K562 (cell line): ENCODE measurements around the gene SNRNP70. TPM values are rescaled to one million over a fixed set of nuclear protein-coding genes. Genes with fewer than 3 reads are reported as not detected.

ENCODE experiments used
- ARID1B ChIP-seq: fragments of 450-650 bp; IDR thresholded peaks from 2 replicates; pipeline ENCODE4 v1.6.1; 2016; ENCODE audit warnings: antibody characterized with exemption, mild to moderate bottlenecking, inconsistent platforms
- ATF1 ChIP-seq, 2 experiments: fragments of 450-650 bp in 1 of 2; IDR thresholded peaks; 2 replicates each; pipeline ENCODE4 v1.6.1; 2016; ENCODE audit warnings: missing compliant biosample characterization in 1 of 2, missing genetic modification characterization in 1 of 2
- ATF7 ChIP-seq: fragments of 450-650 bp; IDR thresholded peaks from 2 replicates; pipeline ENCODE4 v1.7.1; 2014; ENCODE audit warnings: mild to moderate bottlenecking, moderate library complexity
- BHLHE40 ChIP-seq: IDR thresholded peaks from 2 replicates; pipeline ENCODE4 v1.6.1; 2011; ENCODE audit warnings: low read length, improper control_type of control experiment
- CHD2 ChIP-seq: IDR thresholded peaks from 2 replicates; pipeline ENCODE4 v1.6.1; 2011; ENCODE audit warnings: low read depth, low read length
- DACH1 ChIP-seq: fragments of 450-650 bp; IDR thresholded peaks from 2 replicates; pipeline ENCODE4 v1.6.1; 2018; ENCODE audit not compliant: partially characterized antibody
- ELF1 ChIP-seq: fragments of 200-800 bp; sonication (Bioruptor generic); IDR thresholded peaks from 2 replicates; pipeline ENCODE4 v1.6.1; 2016; ENCODE audit warnings: missing genetic modification characterization, missing compliant biosample characterization
- HNRNPL ChIP-seq: fragments of 200-400 bp; formaldehyde crosslinking; IDR thresholded peaks from 2 replicates; pipeline ENCODE4 v1.6.1; 2017; ENCODE audit warnings: low read depth, mild to moderate bottlenecking, low read length
- MTA2 ChIP-seq: fragments of 450-650 bp; IDR thresholded peaks from 2 replicates; pipeline ENCODE4 v1.6.1; 2016; ENCODE audit warnings: low read depth
- PBX2 ChIP-seq, 2 experiments: IDR thresholded peaks in 1 of 2; conservative IDR thresholded peaks in 1 of 2; 2 replicates each; pipeline ENCODE4 v1.6.1; 2016; ENCODE audit warnings: low read depth in 2 of 2, mild to moderate bottlenecking in 1 of 2, missing compliant biosample characterization in 1 of 2, missing genetic modification characterization in 1 of 2, moderate library complexity in 1 of 2
- SMARCE1 ChIP-seq: fragments of 450-650 bp; IDR thresholded peaks from 2 replicates; pipeline ENCODE4 v1.7.1; 2016; ENCODE audit warnings: mild to moderate bottlenecking
- TEAD4 ChIP-seq, 2 experiments: sonication (generic) in 1 of 2; formaldehyde crosslinking in 1 of 2; IDR thresholded peaks; 2 replicates each; pipeline versions ENCODE4 v1.6.1 to v1.8.0; 2012 to 2022; ENCODE audit warnings: borderline replicate concordance in 1 of 2, inconsistent platforms in 1 of 2, low read length in 1 of 2, mild to moderate bottlenecking in 1 of 2, missing genetic modification reagents in 1 of 2
- TGIF2 ChIP-seq: sonication (generic); formaldehyde crosslinking; IDR thresholded peaks from 2 replicates; pipeline ENCODE4 v1.8.1; 2022; ENCODE audit warnings: mild to moderate bottlenecking, missing genetic modification reagents, moderate library complexity
- ZBTB12 ChIP-seq: fragments of 250-450 bp; sonication (Bioruptor Pico); IDR thresholded peaks from 2 replicates; pipeline ENCODE4 v1.4.0; 2020
- polyA plus RNA-seq, 8 experiments: library from polyadenylated mRNA; depleted of rRNA in 4 of 8; stranded (reverse) in 5 of 8; unstranded in 3 of 8; fragments of >200 nt; fragmentation: Nextera tagmentation in 2 of 8; fragmentation: Illumina TruSeq in 1 of 8; extraction: Ambion mirVana in 2 of 8; extraction: Trizol in 1 of 8; gene quantifications; 2 replicates each; pipeline versions ENCODE4 v1.2.1 to v1.2.3, GENCODE V29; 2011 to 2014; ENCODE audit warnings: inconsistent platforms in 1 of 8, missing spikeins in 1 of 8
- total RNA-seq, 7 experiments: library from RNA; depleted of rRNA in 6 of 7; stranded (reverse); fragments of >200 nt in 6 of 7; fragmentation: Illumina TruSeq in 2 of 7; extraction: Trizol in 2 of 7; gene quantifications; 2 replicates each; pipeline versions ENCODE4 v1.2.1 to v1.2.3, GENCODE V29; 2011 to 2021; ENCODE audit warnings: low replicate concordance in 1 of 7
- TF ChIP-seq, protein P1 (sequence below): fragments of 450-650 bp; IDR thresholded peaks from 2 replicates; pipeline ENCODE4 v1.6.1; 2016; ENCODE audit warnings: antibody characterized with exemption
- TF ChIP-seq, protein P2 (sequence below): fragments of 450-650 bp; formaldehyde crosslinking; IDR thresholded peaks from 2 replicates; pipeline ENCODE4 v1.4.0; 2022; ENCODE audit warnings: missing genetic modification characterization
- TF ChIP-seq, protein P3 (sequence below), 2 experiments: fragments of 200-800 bp in 1 of 2; sonication (Bioruptor generic) in 1 of 2; sonication (generic) in 1 of 2; formaldehyde crosslinking in 1 of 2; IDR thresholded peaks in 1 of 2; conservative IDR thresholded peaks in 1 of 2; 2 replicates each; pipeline versions ENCODE4 v1.5.0 to v1.6.1; 2016 to 2020; ENCODE audit warnings: missing compliant biosample characterization in 1 of 2, missing genetic modification characterization in 1 of 2, missing genetic modification reagents in 1 of 2

SNRNP70 gene
- total and polyA plus RNA-seq, 9 of the 15 experiments (the other 6 are each of a cell fraction or from before 2014, with no cell fraction given) = 2.8 to 496 (median 136) TPM

GRCh38 chr19:49118565-49119410 lies 33.5 kb downstream of the SNRNP70 start, which contains the start of gene C19orf73 (continued):
- TF ChIP-seq ELF1 (tag) (peak; percentile 79), ATF7 (peak; percentile 100), ZBTB12 (CRISPR knock-in tag) (no peak), PBX2 (CRISPR knock-in tag; IDR thresholded peaks at IDR 0.05; ENCODE audit: low read depth) (peak; percentile 48; the same call in 1 of the 2 replicates), PBX2 (tag; conservative IDR thresholded peaks at IDR 0.05; ENCODE audit: low read depth) (peak; percentile 78), DACH1 (no peak), BHLHE40 (peak; percentile 93), TEAD4 (IDR thresholded peaks at IDR 0.05; ENCODE audit: low read length) (0 out of 2 replicates have a peak, but pooled peaks have one; percentile 5), TEAD4 (CRISPR knock-in tag; IDR thresholded peaks at IDR 0.05; ENCODE audit: borderline replicate concordance) (no peak), ATF1 (CRISPR knock-in tag; IDR thresholded peaks at IDR 0.05) (peak; percentile 15; the same call in 1 of the 2 replicates), ATF1 (tag; IDR thresholded peaks at IDR 0.05) (peak; percentile 92), HNRNPL (peak; percentile 79; the same call in 1 of the 2 replicates), TGIF2 (0 out of 2 replicates have a peak, but pooled peaks have one; percentile 67), ARID1B (peak; percentile 50), SMARCE1 (peak; percentile 55; the same call in 1 of the 2 replicates), MTA2 (no peak), CHD2 (peak; percentile 75)
- TF ChIP-seq, protein P1, sequence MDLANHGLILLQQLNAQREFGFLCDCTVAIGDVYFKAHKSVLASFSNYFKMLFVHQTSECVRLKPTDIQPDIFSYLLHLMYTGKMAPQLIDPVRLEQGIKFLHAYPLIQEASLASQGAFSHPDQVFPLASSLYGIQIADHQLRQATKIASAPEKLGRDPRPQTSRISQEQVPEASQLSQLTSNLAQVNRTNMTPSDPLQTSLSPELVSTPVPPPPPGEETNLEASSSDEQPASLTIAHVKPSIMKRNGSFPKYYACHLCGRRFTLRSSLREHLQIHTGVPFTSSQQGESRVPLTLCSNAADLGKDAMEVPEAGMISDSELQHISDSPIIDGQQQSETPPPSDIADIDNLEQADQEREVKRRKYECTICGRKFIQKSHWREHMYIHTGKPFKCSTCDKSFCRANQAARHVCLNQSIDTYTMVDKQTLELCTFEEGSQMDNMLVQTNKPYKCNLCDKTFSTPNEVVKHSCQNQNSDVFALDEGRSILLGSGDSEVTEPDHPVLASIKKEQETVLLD = peak; percentile 89
- TF ChIP-seq, protein P2, sequence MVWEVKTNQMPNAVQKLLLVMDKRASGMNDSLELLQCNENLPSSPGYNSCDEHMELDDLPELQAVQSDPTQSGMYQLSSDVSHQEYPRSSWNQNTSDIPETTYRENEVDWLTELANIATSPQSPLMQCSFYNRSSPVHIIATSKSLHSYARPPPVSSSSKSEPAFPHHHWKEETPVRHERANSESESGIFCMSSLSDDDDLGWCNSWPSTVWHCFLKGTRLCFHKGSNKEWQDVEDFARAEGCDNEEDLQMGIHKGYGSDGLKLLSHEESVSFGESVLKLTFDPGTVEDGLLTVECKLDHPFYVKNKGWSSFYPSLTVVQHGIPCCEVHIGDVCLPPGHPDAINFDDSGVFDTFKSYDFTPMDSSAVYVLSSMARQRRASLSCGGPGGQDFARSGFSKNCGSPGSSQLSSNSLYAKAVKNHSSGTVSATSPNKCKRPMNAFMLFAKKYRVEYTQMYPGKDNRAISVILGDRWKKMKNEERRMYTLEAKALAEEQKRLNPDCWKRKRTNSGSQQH (CRISPR knock-in tag) = 0 out of 2 replicates have a peak, but pooled peaks have one; percentile 22
- TF ChIP-seq, protein P3, sequence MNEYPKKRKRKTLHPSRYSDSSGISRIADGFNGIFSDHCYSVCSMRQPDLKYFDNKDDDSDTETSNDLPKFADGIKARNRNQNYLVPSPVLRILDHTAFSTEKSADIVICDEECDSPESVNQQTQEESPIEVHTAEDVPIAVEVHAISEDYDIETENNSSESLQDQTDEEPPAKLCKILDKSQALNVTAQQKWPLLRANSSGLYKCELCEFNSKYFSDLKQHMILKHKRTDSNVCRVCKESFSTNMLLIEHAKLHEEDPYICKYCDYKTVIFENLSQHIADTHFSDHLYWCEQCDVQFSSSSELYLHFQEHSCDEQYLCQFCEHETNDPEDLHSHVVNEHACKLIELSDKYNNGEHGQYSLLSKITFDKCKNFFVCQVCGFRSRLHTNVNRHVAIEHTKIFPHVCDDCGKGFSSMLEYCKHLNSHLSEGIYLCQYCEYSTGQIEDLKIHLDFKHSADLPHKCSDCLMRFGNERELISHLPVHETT (CRISPR knock-in tag; conservative IDR thresholded peaks at IDR 0.05 in 1 of 2, IDR thresholded peaks at IDR 0.05 in 1 of 2) = peak in 1 of 2 experiments; percentile 85; a peak in 2 of 4 replicates
